Sigmoid colon (tissue), 4 donors: ENCODE data around the gene ECM1.

ENCODE experiments used
- CTCF ChIP-seq, 4 experiments: fragments of 450-650 bp in 3 of 4; fragments of 200-600 bp in 1 of 4; IDR thresholded peaks; one replicate each; pipeline ENCODE4 v1.5.1; 2016 to 2019; ENCODE audit warnings: antibody characterized with exemption in 4 of 4, mild to moderate bottlenecking in 3 of 4, moderate library complexity in 2 of 4
- EP300 ChIP-seq, 4 donors: sonication (generic); formaldehyde crosslinking; IDR thresholded peaks; one replicate each; pipeline ENCODE4 v1.6.1; 2017; ENCODE audit warnings: antibody characterized with exemption in 4 of 4
- POLR2AphosphoS5 ChIP-seq, 4 donors: sonication (generic); formaldehyde crosslinking; IDR thresholded peaks; one replicate each; pipeline ENCODE4 v1.6.1; 2017; ENCODE audit warnings: antibody characterized with exemption in 4 of 4

- TF ChIP-seq CTCF (IDR thresholded peaks at IDR 0.05) = no peak
- TF ChIP-seq POLR2AphosphoS5 (IDR thresholded peaks at IDR 0.05) = no peak
- no peak for TF ChIP-seq EP300 (IDR thresholded peaks at IDR 0.05)
These were observed 38.6 kb upstream of the ECM1 start for GRCh38 chr1:150469291-150469690.
